ENCODE data around the gene C1orf174. TPM values are rescaled to one million over a fixed set of nuclear protein-coding genes. Genes with fewer than 3 reads are reported as not detected.

Gene C1orf174
- total RNA-seq, 1 experiment from 2014 or later: 21.1 TPM

GRCh38 chr1:3876716-3877115 lies 23.4 kb downstream of the C1orf174 start:
- no CpG with 5 or more reads among the region's 16 CpGs for WGBS (ENCODE audit: extremely low coverage, insufficient read length, low lambda C conversion rate)

More at GRCh38 chr1:3876716-3877115, 23.4 kb downstream of the C1orf174 start:
- Histone ChIP-seq H3K18ac (ENCODE audit: insufficient read length, low read depth, low read length) (no peak overlapping the region), H2BK5ac (ENCODE audit: insufficient read length, low read length) (no peak overlapping the region), H4K20me1 (ENCODE audit: control insufficient read depth, insufficient read depth, insufficient read length) (no peaks in the 10 kb centered on the region), H3K4me1 (ENCODE audit: insufficient read depth, low read length) (no peaks in the 10 kb centered on the region), H3K27me3 (ENCODE audit: insufficient read depth, low read length) (no peaks in the 10 kb centered on the region), H2BK12ac (ENCODE audit: insufficient read length, low read depth, low read length) (no peak overlapping the region), H2AK5ac (ENCODE audit: insufficient read length, low read length) (no peak overlapping the region), H3T11ph (ENCODE audit: low read length) (no peak overlapping the region), H4K5ac (ENCODE audit: insufficient read length, low read depth, low read length) (no peak overlapping the region), H3K4me2 (ENCODE audit: insufficient read depth, insufficient read length, low read length) (no peak overlapping the region), H3K9me3 (ENCODE audit: control insufficient read depth, low read depth, low read length) (peaks cover 8% of the 10 kb centered on the region), H3K4ac (ENCODE audit: low read depth, low read length) (no peak overlapping the region), H2AFZ (ENCODE audit: low read length) (no peak overlapping the region), H3K56ac (ENCODE audit: insufficient read length, low read depth, low read length) (no peak overlapping the region), H3K79me2 (ENCODE audit: insufficient read depth, low read length) (no peaks in the 10 kb centered on the region), H3K23ac (ENCODE audit: insufficient read length, low read depth, low read length) (no peak overlapping the region), H4K8ac (replicated peaks; ENCODE audit: insufficient read length, low read depth, low read length) (no peak overlapping the region), H2BK15ac (ENCODE audit: low read depth, low read length) (no peak overlapping the region), H3K27ac (ENCODE audit: insufficient read length, low read depth, low read length) (no peak overlapping the region), H2BK20ac (ENCODE audit: low read depth, low read length, poor library complexity, severe bottlenecking) (no peak overlapping the region), H2BK120ac (ENCODE audit: low read depth, low read length, poor library complexity, severe bottlenecking) (no peak overlapping the region), H3K14ac (ENCODE audit: insufficient read depth, low read length) (no peak overlapping the region), H3K9ac (ENCODE audit: extremely low read depth, insufficient read length, low read length) (no peak overlapping the region), H4K91ac (ENCODE audit: insufficient read length, low read depth, low read length) (no peak overlapping the region), H3K79me1 (ENCODE audit: insufficient read depth, low read depth, low read length, poor library complexity, severe bottlenecking) (no peaks in the 10 kb centered on the region), H3K23me2 (ENCODE audit: insufficient read length, low read depth, low read length, poor library complexity, severe bottlenecking) (no peaks in the 10 kb centered on the region)
- peaks cover 15 to 16% of the 10 kb centered on the region in 2 experiments for H3K9me3 Mint-ChIP-seq
- no peak overlapping the region for H3K27ac Mint-ChIP-seq
- H3K36me3 Mint-ChIP-seq (ENCODE audit: insufficient read depth in 1 of 3, low read depth in 3 of 3): peaks cover 21 to 36% (median 21%) of the 10 kb centered on the region in 3 experiments
- no peak overlapping the region for H3K4me3 Mint-ChIP-seq
- no peaks in the 10 kb centered on the region for H3K4me1 Mint-ChIP-seq
- DNase-seq: no peak
- TF ChIP-seq CTCF (conservative IDR thresholded peaks at IDR 0.05): no peak
- H3K27me3 Mint-ChIP-seq (ENCODE audit: low read depth): no peaks in the 10 kb centered on the region
